IPS-NIHi7 (cell line): ENCODE data around the gene MCRIP2.

ENCODE experiments used
- DNase-seq: peaks from one replicate; pipeline ENCODE4 v3.0.0; 2012; ENCODE audit warnings: mixed read lengths; ENCODE audit errors: extremely low spot score

MCRIP2 gene

GRCh38 chr16:669666-670065 lies 28.0 kb downstream of the MCRIP2 start:
- no peak for DNase-seq

- DNase-seq, result no peak
Observed at GRCh38 chr16:670485-671352, 29.1 kb downstream of the MCRIP2 start.

- no peak for DNase-seq
Observed at GRCh38 chr16:671353-672131, 29.9 kb downstream of the MCRIP2 start.

GRCh38 chr16:672371-672770 lies 30.7 kb downstream of the MCRIP2 start:
- no peak for DNase-seq

- no peak for DNase-seq
Observed at GRCh38 chr16:672851-673250, 31.2 kb downstream of the MCRIP2 start.

GRCh38 chr16:673399-673991 lies 31.9 kb downstream of the MCRIP2 start:
- no peak for DNase-seq

- DNase-seq, result no peak
Observed at GRCh38 chr16:674214-674881, 32.7 kb downstream of the MCRIP2 start.

- peak; percentile 69 for DNase-seq
Observed at GRCh38 chr16:674968-675883, 33.6 kb downstream of the MCRIP2 start, which contains the start of gene RHBDL1. Gene RHBDL1, plus strand, starts transcription at chr16:675671. Its CDS starts 120 bp downstream, at chr16:675791.

GRCh38 chr16:675884-676564 lies 34.4 kb downstream of the MCRIP2 start:
- no peak for DNase-seq

- DNase-seq, result no peak
Observed at GRCh38 chr16:676565-676902, 34.9 kb downstream of the MCRIP2 start.

- no peak for DNase-seq
Observed at GRCh38 chr16:676913-677312, 35.3 kb downstream of the MCRIP2 start.

GRCh38 chr16:677316-678190 lies 35.9 kb downstream of the MCRIP2 start:
- no peak for DNase-seq

GRCh38 chr16:678209-678857 lies 36.7 kb downstream of the MCRIP2 start:
- no peak for DNase-seq

GRCh38 chr16:678858-679813 lies 37.5 kb downstream of the MCRIP2 start:
- no peak for DNase-seq

- peak; percentile 87 for DNase-seq
Observed at GRCh38 chr16:679814-680624, 38.4 kb downstream of the MCRIP2 start, which contains the start of gene STUB1. Gene STUB1, plus strand, starts transcription at chr16:680410. Its CDS starts 116 bp downstream, at chr16:680526.

- no peak for DNase-seq
Observed at GRCh38 chr16:680625-680945, 39.0 kb downstream of the MCRIP2 start.
